H9 (cell line): Measurements from ENCODE around the gene TRMT44. TPM values are rescaled to one million over a fixed set of nuclear protein-coding genes. Genes with fewer than 3 reads are reported as not detected.

Experiments
- DNase-seq: peaks from one replicate; pipeline ENCODE4 v3.0.0-alpha.2; 2017
- H2AFZ ChIP-seq: one replicate; pipeline ENCODE4 v1.6.1; 2013; ENCODE audit warnings: mild to moderate bottlenecking, low read length, control low read depth, moderate library complexity
- H2AK5ac ChIP-seq: 2 replicates; pipeline ENCODE4 v1.6.1; 2013; ENCODE audit warnings: low read length, control low read depth, mixed read lengths; ENCODE audit not compliant: insufficient read length
- H2BK120ac ChIP-seq: one replicate; pipeline ENCODE4 v1.6.1; 2013; ENCODE audit warnings: low read depth, mild to moderate bottlenecking, low read length, control low read depth, inconsistent platforms; ENCODE audit not compliant: poor library complexity, severe bottlenecking
- H2BK12ac ChIP-seq: 2 replicates; pipeline ENCODE4 v1.6.1; 2013; ENCODE audit warnings: low read length, control low read depth, mixed read lengths, low read depth; ENCODE audit not compliant: insufficient read length
- H2BK15ac ChIP-seq: 2 replicates; pipeline ENCODE4 v1.6.1; 2013; ENCODE audit warnings: low read depth, low read length, control low read depth
- H2BK20ac ChIP-seq: one replicate; pipeline ENCODE4 v1.6.1; 2013; ENCODE audit warnings: low read depth, mild to moderate bottlenecking, low read length, control low read depth, inconsistent platforms; ENCODE audit not compliant: poor library complexity, severe bottlenecking
- H2BK5ac ChIP-seq: 2 replicates; pipeline ENCODE4 v1.6.1; 2013; ENCODE audit warnings: low read length, control low read depth, mixed read lengths; ENCODE audit not compliant: insufficient read length
- H3K14ac ChIP-seq: 2 replicates; pipeline ENCODE4 v1.6.1; 2013; ENCODE audit warnings: low read length, control low read depth; ENCODE audit not compliant: insufficient read depth
- H3K18ac ChIP-seq: 2 replicates; pipeline ENCODE4 v1.6.1; 2013; ENCODE audit warnings: low read depth, mild to moderate bottlenecking, mixed read lengths, low read length, control low read depth; ENCODE audit not compliant: insufficient read length
- H3K23ac ChIP-seq: 2 replicates; pipeline ENCODE4 v1.6.1; 2013; ENCODE audit warnings: low read length, control low read depth, mixed read lengths, low read depth; ENCODE audit not compliant: insufficient read length
- H3K23me2 ChIP-seq: 2 replicates; pipeline ENCODE4 v1.6.1; 2013; ENCODE audit warnings: low read depth, mild to moderate bottlenecking, mixed read lengths, low read length, control low read depth; ENCODE audit not compliant: insufficient read length, poor library complexity, severe bottlenecking
- H3K27ac ChIP-seq: 2 replicates; pipeline ENCODE4 v1.5.1; 2013; ENCODE audit warnings: low read length, control low read depth, mixed read lengths, low read depth; ENCODE audit not compliant: insufficient read length
- H3K27me3 ChIP-seq: 2 replicates; pipeline ENCODE4 v1.6.1; 2013; ENCODE audit warnings: low read length, control low read depth, inconsistent platforms; ENCODE audit not compliant: insufficient read depth
- H3K4ac ChIP-seq: 2 replicates; pipeline ENCODE4 v1.6.1; 2013; ENCODE audit warnings: low read depth, mild to moderate bottlenecking, control low read depth, inconsistent platforms, low read length, moderate library complexity
- H3K4me1 ChIP-seq: 2 replicates; pipeline ENCODE4 v1.6.1; 2013; ENCODE audit warnings: low read length, control low read depth, inconsistent platforms; ENCODE audit not compliant: insufficient read depth
- H3K4me2 ChIP-seq: 2 replicates; pipeline ENCODE4 v1.6.1; 2013; ENCODE audit warnings: low read length, control low read depth, mixed read lengths; ENCODE audit not compliant: insufficient read length, insufficient read depth
- H3K56ac ChIP-seq: 2 replicates; pipeline ENCODE4 v1.6.1; 2013; ENCODE audit warnings: low read depth, mild to moderate bottlenecking, mixed read lengths, low read length, control low read depth; ENCODE audit not compliant: insufficient read length
- H3K79me1 ChIP-seq: 2 replicates; pipeline ENCODE4 v1.6.1; 2013; ENCODE audit warnings: low read depth, mild to moderate bottlenecking, moderate library complexity, low read length, control low read depth, inconsistent platforms; ENCODE audit not compliant: insufficient read depth, poor library complexity, severe bottlenecking
- H3K79me2 ChIP-seq: 2 replicates; pipeline ENCODE4 v1.6.1; 2013; ENCODE audit warnings: low read length, control low read depth, inconsistent platforms; ENCODE audit not compliant: insufficient read depth
- H3K9ac ChIP-seq: 2 replicates; pipeline ENCODE4 v1.6.1; 2013; ENCODE audit warnings: low read length, control low read depth, mixed read lengths; ENCODE audit not compliant: insufficient read length; ENCODE audit errors: extremely low read depth
- H3K9me3 ChIP-seq: one replicate; pipeline ENCODE4 v1.6.1; 2013; ENCODE audit warnings: low read depth, low read length, inconsistent platforms; ENCODE audit not compliant: control insufficient read depth
- H3T11ph ChIP-seq: one replicate; pipeline ENCODE4 v1.6.1; 2013; ENCODE audit warnings: mild to moderate bottlenecking, low read length, control low read depth, inconsistent platforms
- H4K20me1 ChIP-seq: one replicate; pipeline ENCODE4 v1.6.1; 2013; ENCODE audit not compliant: control insufficient read depth, insufficient read length, insufficient read depth
- H4K5ac ChIP-seq: 2 replicates; pipeline ENCODE4 v1.6.1; 2013; ENCODE audit warnings: low read depth, mild to moderate bottlenecking, mixed read lengths, low read length, control low read depth; ENCODE audit not compliant: insufficient read length
- H4K8ac ChIP-seq: replicated peaks from 2 replicates; pipeline ENCODE4 v1.6.1; 2013; ENCODE audit warnings: low read length, control low read depth, mixed read lengths, low read depth; ENCODE audit not compliant: insufficient read length
- H4K91ac ChIP-seq: 2 replicates; pipeline ENCODE4 v1.6.1; 2013; ENCODE audit warnings: low read depth, mild to moderate bottlenecking, moderate library complexity, mixed read lengths, low read length, control low read depth; ENCODE audit not compliant: insufficient read length
- H3K27ac Mint-ChIP-seq, 3 experiments: 2 replicates in 2 of 3; 3 replicates in 1 of 3; pipeline ENCODE4 v1.8.0; 2020 to 2021; ENCODE audit warnings: mixed read lengths in 3 of 3, mild to moderate bottlenecking in 1 of 3, moderate library complexity in 1 of 3
- H3K27me3 Mint-ChIP-seq: 2 replicates; pipeline ENCODE4 v1.8.0; 2021; ENCODE audit warnings: low read depth, mild to moderate bottlenecking, moderate library complexity, mixed read lengths
- H3K36me3 Mint-ChIP-seq, 3 experiments: 2 replicates in 2 of 3; 3 replicates in 1 of 3; pipeline ENCODE4 v1.8.0; 2020 to 2021; ENCODE audit warnings: low read depth in 3 of 3, mixed read lengths in 3 of 3; ENCODE audit not compliant: insufficient read depth in 1 of 3
- H3K4me1 Mint-ChIP-seq, 2 experiments: 2 replicates each; pipeline ENCODE4 v1.8.0; 2020; ENCODE audit warnings: mixed read lengths in 2 of 2
- H3K4me3 Mint-ChIP-seq, 2 experiments: 2 replicates in 1 of 2; 3 replicates in 1 of 2; pipeline ENCODE4 v1.8.0; 2020 to 2021; ENCODE audit warnings: mild to moderate bottlenecking in 2 of 2, mixed read lengths in 2 of 2, moderate library complexity in 1 of 2
- H3K9me3 Mint-ChIP-seq, 2 experiments: 2 replicates in 1 of 2; 3 replicates in 1 of 2; pipeline ENCODE4 v1.8.0; 2020; ENCODE audit warnings: mild to moderate bottlenecking in 2 of 2, mixed read lengths in 2 of 2, moderate library complexity in 1 of 2
- WGBS: extraction: QIAGEN DNeasy Blood & Tissue Kit; methylation state at CpG from one replicate; pipeline ENCODE4 v1.1.7; 2013; ENCODE audit warnings: missing lambda C conversion rate, low lambda C conversion rate, mixed read lengths; ENCODE audit not compliant: insufficient read length; ENCODE audit errors: extremely low coverage; 5-methylcytosine and 5-hydroxymethylcytosine counted together
- total RNA-seq: library from RNA; stranded (reverse); gene quantifications from 2 replicates; pipeline ENCODE4 v1.2.1, GENCODE V29; 2021
- TF ChIP-seq, protein P1 (sequence below): fragments of 200-600 bp; sonication (generic); conservative IDR thresholded peaks from 3 replicates; pipeline ENCODE4 v1.8.0; 2021; ENCODE audit warnings: antibody characterized with exemption, mild to moderate bottlenecking

TRMT44 gene
- total RNA-seq, 1 experiment from 2014 or later, result 22.8 TPM

GRCh38 chr4:8441499-8442091 lies 1.0 kb downstream of the TRMT44 start:
- no CpG with 5 or more reads among the region's 17 CpGs for WGBS
- H3K27me3 ChIP-seq, result no peaks in the 10 kb centered on the region
- Mint-ChIP-seq H3K9me3 (peaks cover 14 to 15% of the 10 kb centered on the region in 2 experiments), H3K27me3 (no peaks in the 10 kb centered on the region), H3K36me3 (peaks cover 6 to 14% (median 9%) of the 10 kb centered on the region in 3 experiments), H3K4me1 (peaks cover 34 to 40% of the 10 kb centered on the region in 2 experiments), H3K4me3 (peak overlapping the region; percentile 80 to 87), H3K27ac (no peak overlapping the region; a peak in 2 of 7 replicates)
- H3K4me2 ChIP-seq, result peak overlapping the region; percentile 71
- no peak overlapping the region for H3T11ph ChIP-seq
- H2BK120ac ChIP-seq, result no peak overlapping the region
- no peak overlapping the region for H3K4ac ChIP-seq
- no peak overlapping the region for H4K8ac ChIP-seq
- H2AFZ ChIP-seq, result no peak overlapping the region
- peaks cover 5% of the 10 kb centered on the region; the same call in 1 of the 2 replicates for H3K4me1 ChIP-seq
- H2BK20ac ChIP-seq, result no peak overlapping the region
- H4K20me1 ChIP-seq, result no peaks in the 10 kb centered on the region
- H3K18ac ChIP-seq, result no peak overlapping the region
- no peak overlapping the region for H3K27ac ChIP-seq
- H3K23me2 ChIP-seq, result peaks cover 6% of the 10 kb centered on the region
- H3K14ac ChIP-seq, result no peak overlapping the region
- DNase-seq, result no peak
- H2BK5ac ChIP-seq, result no peak overlapping the region
- H3K56ac ChIP-seq, result no peak overlapping the region
- H3K79me1 ChIP-seq, result peaks cover 3% of the 10 kb centered on the region
- no peak overlapping the region for H2BK15ac ChIP-seq
- TF ChIP-seq, protein P1, sequence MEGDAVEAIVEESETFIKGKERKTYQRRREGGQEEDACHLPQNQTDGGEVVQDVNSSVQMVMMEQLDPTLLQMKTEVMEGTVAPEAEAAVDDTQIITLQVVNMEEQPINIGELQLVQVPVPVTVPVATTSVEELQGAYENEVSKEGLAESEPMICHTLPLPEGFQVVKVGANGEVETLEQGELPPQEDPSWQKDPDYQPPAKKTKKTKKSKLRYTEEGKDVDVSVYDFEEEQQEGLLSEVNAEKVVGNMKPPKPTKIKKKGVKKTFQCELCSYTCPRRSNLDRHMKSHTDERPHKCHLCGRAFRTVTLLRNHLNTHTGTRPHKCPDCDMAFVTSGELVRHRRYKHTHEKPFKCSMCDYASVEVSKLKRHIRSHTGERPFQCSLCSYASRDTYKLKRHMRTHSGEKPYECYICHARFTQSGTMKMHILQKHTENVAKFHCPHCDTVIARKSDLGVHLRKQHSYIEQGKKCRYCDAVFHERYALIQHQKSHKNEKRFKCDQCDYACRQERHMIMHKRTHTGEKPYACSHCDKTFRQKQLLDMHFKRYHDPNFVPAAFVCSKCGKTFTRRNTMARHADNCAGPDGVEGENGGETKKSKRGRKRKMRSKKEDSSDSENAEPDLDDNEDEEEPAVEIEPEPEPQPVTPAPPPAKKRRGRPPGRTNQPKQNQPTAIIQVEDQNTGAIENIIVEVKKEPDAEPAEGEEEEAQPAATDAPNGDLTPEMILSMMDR, result no peak
- H2AK5ac ChIP-seq, result no peak overlapping the region
- H3K9ac ChIP-seq, result no peak overlapping the region
- no peaks in the 10 kb centered on the region for H3K9me3 ChIP-seq
- H3K79me2 ChIP-seq, result peaks cover 18% of the 10 kb centered on the region; the same call in 1 of the 2 replicates
- no peak overlapping the region for H2BK12ac ChIP-seq
- H3K23ac ChIP-seq, result no peak overlapping the region
- H4K91ac ChIP-seq, result no peak overlapping the region
- no peak overlapping the region for H4K5ac ChIP-seq
